HG03159 (cell line): ENCODE measurements around the gene BCL6B.

Experiments used
- ATAC-seq: cut with Tn5 transposase; IDR thresholded peaks from one replicate; pipeline ENCODE4 v1.9.1; 2021; ENCODE audit warnings: mild to moderate bottlenecking, moderate library complexity; ENCODE audit not compliant: unreplicated experiment

The BCL6B gene

DNA sequence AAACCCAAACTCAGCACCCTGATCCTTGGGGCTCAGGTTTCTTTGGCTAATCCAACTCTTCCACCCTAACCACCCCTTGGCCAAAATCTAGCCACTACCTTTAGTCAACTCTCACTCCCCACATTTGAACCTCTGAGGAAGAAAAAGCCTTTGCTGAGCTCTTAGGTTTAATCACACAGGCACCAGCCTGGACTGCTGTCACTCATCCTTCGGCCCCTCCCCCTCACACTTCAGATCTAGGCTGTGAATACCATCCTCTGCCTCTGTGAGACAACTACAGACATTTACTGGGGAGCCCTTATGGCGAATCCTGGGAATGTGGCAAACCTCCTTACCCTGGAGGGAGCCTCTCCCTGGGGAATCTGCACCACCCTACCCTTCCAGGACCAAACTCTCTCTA is 15.7 kb upstream of the BCL6B start:
- no peak for ATAC-seq

- no peak for ATAC-seq
These were observed 12.3 kb upstream of the BCL6B start for GRCh38 chr17:7010523-7010922.

DNA sequence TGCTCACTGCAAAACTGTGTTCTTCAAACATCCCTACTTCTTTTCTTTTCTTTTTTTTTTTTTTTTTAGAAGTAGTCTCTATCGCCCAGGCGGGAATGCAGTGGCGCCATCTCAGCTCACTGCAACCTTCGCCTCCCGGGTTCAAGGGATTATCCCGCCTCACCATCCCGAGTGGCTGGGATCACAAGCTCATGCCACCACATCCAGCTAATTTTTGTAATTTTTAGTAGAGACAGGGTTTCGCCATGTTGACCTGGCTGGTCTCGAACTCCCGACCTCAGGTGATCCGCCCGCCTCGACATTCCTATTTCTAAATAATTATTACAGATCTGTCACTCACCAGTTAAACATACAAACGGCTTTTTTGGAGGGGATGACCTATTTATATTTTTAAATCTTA is 11.4 kb upstream of the BCL6B start:
- no peak for ATAC-seq

DNA sequence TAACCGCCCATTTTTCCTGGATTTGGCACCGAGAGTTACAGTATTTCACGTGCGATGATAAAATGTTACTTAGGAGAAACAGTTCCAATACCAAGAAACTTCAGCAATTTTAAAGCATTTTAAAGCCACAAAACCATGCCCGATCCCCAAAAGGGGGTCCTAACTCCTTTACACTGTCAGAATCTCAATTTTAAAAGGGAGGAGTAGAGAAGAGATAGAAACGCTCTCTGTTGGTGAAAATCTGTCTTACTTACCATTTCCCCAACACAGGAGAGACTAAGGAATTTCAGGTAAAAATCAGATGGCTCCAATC is 11.0 kb upstream of the BCL6B start:
- no peak for ATAC-seq

- ATAC-seq, result peak; percentile 71
These were observed 8.4 kb upstream of the BCL6B start for GRCh38 chr17:7014261-7014994.

DNA sequence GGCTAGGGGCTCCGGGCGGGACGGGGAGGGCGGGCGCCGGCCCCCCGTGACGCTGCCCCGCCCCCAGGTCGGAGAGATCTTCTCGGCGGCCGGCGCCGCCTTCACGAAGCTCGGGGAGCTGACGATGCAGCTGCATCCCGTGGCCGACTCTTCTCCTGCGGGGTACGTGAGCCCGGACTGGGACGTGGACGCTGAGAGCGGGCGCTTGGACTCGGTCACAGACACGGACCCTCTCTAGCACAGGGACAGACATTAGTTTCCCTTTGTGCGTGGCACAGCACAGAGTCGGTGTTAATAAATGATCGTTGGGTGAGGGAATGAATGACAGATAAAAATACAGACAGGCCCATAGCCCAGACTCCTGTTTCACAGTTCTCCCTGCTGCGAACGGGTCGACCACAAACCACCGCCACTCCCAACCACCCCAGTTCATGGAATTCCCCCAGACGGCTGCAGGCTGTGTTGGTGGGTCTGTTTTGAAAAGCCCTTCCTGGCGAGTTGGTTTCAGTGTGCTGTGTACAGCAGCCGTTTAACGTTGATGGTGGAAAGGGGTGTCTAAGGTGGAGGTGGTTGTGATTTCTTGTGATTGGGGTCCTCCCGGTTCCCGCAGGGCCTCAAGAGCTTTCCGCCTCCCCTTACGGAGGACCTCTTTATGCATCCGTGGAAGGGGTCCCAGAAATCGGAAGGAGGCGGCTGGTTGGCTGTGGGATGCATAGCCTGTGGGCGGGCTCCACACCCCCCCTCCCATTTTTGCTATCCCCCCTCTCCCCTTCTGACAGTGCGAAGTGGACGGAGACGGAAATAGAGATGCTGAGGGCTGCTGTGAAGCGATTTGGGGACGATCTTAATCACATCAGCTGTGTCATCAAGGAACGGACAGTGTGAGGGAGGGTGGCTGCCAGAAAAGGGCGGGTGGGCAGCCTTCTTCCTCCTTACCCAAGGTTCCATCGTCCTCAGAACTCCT is 7.6 kb upstream of the BCL6B start:
- ATAC-seq, result peak; percentile 10

GRCh38 chr17:7016418-7016817 is 6.4 kb upstream of the BCL6B start:
- ATAC-seq, result no peak

- ATAC-seq, result no peak
These were observed 5.7 kb upstream of the BCL6B start for GRCh38 chr17:7016886-7017826.

- no peak for ATAC-seq
These were observed 5.0 kb upstream of the BCL6B start for GRCh38 chr17:7017827-7018200.

- no peak for ATAC-seq
These were observed 4.4 kb upstream of the BCL6B start for GRCh38 chr17:7018331-7018964.

GRCh38 chr17:7019367-7019766 is 3.5 kb upstream of the BCL6B start:
- ATAC-seq, result no peak

DNA sequence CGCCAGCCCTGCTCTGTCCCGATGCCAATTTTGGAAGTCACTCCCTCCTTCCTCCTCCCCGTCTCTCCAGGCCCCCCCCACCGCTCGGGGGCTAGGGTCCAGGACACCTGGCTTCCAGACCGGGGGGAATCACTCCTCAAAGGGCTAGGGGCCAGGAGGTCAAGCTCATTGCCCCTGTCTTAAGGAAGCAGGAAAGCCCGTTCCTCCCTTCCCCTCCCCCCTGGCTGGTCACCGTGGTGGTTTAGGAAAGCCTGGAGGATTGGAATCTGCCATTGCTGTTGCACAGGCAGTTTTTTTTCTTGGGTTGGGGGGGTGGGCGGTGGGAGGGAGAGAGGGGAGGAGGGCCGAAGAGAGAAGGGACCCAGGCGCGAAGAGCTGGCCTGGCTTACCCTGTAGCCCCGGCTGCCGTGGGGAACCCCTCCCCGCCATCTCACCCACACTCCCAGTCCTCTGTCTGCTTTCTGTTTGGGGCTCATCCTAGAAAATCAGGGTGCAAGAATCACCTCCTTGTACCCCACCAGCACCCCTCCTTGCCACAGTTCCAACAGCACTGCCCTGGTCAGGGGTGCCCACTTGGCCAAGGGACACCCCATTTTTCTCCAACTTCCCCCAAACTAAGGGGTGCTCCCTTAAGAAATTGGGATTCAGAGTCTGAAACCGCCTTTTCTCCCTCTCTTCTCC is 2.9 kb upstream of the BCL6B start:
- ATAC-seq, result no peak

GRCh38 chr17:7020894-7021664 is 1.8 kb upstream of the BCL6B start:
- no peak for ATAC-seq

DNA sequence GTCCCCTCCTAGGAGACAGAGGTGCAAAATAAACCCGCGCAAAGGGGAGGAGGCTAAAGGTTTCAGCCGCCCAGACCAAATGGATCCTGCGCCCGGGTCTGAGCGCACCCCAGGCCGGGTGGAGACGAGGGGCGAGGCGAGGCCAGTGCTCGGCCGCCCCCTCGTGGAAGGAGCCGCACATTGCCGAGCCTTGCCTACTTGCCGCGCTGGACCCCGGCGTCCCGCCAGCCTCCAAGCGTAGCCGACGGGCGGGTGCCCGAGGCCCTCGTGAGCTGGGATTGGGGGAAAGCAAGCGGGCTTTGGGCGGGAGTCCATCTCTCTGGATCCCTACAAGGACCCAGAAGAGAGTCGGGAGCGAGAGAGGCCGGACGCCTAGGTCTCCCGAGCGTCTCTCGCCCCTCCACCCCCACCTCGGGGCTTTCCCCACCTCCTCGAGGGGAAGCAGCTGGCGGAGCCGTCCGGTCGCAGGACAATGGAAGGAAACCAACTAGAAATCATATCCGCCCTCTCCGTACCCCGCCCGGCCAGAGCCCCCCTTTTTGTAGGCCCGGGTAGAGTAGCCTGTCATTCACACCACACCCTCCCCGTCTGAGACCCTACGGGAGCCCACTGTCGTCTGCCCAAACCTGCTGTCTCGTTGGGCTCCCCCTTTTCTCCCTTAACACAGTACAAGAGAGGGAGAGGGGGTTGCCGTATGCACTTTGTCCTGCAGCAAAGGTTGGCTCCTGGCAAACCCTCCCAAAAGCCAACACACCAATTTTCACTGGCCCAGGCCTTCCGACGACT is 664 bp upstream of the BCL6B start:
- ATAC-seq, result peak; percentile 57

- ATAC-seq, result no peak
These were observed 939 bp downstream of the BCL6B start for GRCh38 chr17:7023576-7024401.

GRCh38 chr17:7024402-7024785 is 1.5 kb downstream of the BCL6B start:
- ATAC-seq, result no peak

DNA sequence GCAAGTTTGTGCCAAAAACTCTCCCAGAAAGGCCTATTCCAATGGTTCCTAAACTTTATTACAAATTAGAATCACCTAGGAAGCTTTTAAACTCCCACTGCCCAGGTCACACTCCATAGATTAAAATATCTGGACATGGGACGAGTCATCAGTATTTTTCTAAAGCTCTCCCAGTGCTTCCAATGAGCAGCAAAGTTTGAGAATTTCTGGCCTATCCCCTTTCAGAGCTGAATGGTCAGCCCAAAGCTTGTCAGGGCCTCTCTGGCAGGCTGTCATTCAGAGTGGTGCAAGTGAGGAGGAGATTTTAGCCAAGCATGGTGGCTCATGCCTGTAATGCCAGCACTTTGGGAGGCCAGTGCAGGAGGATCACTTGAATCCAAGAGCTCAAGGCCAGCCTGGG is 2.4 kb downstream of the BCL6B start:
- no peak for ATAC-seq
